Hematopoietic multipotent progenitor cell treated with erythropoietin and hydrocortisone succinate and interleukin-3 and kit ligand, for 17 days (in vitro differentiated cells): ENCODE measurements around the gene KLK8.
"Not testable (repeated sequence)": the region's sequence is repeated elsewhere in the genome, so short reads cannot be mapped to it uniquely, and the experiment has no call there.

ENCODE experiments used
- DNase-seq: peaks from one replicate; pipeline ENCODE4 v3.0.0-alpha.2; 2015; ENCODE audit warnings: low spot score

Gene KLK8

DNA sequence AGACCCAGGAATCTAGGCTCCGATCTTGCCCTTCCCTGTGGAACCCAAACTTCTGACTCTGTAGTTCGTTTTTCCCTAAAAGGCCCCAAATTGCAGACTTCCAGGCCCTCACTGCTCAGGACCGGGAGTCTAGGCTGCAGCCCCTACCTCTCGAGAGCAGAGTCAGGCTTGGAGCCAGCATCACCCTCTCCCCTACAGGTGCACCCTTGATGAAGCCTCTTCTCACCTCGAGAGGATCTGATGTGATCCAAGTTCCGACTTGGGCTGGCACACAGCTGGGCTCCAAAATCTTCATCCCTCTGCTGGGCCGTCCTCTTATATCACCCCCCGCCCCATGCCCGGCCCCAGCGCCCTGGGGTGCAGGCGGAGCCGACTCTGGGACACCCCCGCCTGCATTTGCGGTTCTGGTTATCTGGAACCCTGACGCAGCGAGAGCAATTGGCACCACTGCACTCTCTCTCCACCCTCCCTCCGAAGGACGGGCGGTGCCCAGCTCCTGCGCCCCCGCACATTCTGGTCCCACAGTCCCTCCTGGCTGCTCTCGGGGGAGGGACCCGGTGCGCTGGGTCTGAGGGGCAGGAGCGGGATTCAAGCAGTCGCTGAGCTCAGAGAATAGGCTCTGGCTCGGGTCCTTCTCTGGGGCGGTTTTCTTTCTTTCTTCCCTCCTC is 17.6 kb downstream of the KLK8 start, which contains the start of gene KLK7:
TSS of gene KLK7 (minus strand) at position 293 of the 668 bp plus-strand sequence. CDS start 1,518 bp downstream, outside the sequence.
- DNase-seq, result no peak

DNA sequence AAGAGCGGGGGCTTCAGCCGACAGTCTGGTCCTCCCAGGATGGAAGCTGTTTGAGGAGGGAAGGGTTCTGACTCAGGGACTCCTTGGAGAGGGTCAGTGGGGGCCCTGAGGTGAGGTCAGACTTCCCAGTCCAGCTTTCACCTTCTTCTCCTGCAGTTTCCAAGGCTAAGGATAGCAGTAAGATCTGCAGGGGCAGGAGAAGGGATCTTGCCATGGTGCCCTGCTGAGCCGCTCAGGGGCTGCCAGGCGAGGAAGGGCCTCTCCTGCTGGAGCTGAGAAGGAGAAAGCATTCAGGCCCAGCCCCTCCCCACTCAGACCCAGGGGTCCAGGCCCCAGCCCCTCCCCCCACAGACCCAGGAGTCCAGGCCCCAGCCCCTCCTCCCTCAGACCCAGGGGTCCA is 19.2 kb downstream of the KLK8 start:
- no peak for DNase-seq

DNA sequence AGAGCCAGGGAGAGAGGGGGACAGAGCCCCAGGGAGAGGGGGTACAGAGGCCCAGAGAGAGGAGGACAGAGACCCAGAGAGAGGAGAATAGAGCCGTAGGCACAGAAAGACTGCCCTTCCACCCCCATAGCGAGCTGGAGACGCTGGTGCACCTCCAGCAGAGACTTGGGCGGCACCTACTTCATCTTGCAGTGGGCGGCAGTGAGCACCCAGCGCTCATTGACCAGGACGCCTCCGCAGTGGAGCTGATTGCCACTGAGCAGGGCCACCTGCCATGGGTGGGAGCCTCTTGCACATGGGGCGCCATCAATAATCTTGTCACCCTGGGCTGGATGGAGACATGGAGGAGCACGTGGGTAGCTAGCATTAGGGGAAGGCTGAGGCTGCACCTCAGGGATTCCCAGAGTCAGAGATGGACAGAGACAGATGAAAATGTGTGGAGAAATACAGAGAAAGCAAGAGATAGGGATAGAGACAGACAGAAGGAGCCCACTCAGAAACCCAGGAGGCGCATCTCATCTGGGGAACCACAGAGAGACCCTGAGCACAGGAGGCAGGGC is 19.7 kb downstream of the KLK8 start:
- no peak for DNase-seq

DNA sequence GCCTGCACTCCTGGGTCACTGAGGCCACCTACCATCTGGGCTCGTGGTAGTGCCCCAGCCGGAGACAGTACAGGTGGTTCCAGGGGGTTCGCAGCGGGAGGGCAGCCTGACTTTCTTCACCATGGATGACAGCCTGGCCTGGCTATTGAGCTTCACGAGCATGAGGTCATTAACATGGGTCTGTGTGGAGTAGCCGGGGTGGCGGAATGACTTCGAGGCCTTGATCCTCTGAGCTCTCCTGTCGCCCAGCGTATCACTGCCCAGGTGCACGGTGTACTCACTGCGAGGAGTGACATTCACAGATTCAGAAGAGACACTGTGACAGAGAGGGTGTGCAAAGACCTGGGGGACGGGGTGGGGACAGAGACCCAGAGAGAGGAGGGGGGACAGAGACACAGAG is 21.2 kb downstream of the KLK8 start:
- no peak for DNase-seq

DNA sequence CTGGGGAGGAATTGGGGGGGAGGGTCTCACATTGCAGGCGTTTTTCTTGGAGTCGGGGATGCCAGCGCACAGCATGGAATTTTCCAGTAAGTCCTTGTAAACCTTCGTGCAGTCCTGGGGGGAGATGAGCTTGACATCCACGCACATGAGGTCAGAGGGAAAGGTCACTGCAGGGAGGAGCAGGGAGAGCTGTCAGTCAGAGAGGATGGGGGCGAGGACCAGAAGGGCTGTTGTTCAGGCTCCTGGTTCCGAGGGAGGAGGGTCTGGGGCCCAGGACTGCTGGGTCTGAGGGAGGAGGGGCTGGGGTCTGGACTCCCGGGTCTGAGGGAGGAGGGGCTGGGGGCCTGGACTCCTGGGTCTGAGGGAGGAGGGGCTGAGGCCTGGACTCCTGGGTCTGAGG is 21.6 kb downstream of the KLK8 start:
- no peak for DNase-seq

DNA sequence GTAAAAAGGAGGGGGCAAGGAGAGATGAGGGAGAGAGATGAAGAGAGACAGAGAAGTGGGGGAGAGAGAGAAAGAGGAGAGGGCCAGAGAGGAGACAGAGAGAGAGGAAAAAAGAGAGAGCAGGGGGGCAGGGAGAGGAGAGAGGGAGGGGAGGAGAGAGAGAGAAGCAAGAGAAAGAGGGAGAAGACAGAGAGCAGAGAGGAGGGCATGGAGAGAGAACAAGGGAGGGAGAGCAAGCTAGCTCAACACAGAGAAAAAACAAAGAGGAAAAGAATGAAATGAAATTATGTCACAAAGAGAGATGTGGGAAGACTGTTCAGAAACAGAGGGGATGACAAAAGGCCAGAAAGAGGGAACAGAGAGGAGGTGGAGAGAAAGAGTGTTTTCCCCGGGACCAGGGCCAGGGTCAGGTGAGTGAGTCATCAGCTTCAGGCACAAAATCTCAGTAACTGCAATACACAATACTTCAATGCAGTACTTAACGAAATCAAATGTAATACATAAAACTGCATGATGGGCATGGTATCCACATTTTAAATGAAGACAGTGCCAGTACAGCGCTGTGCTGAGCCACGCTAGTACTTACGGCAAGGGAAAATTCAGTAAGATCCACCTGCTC is 22.5 kb downstream of the KLK8 start:
- no peak for DNase-seq

DNA sequence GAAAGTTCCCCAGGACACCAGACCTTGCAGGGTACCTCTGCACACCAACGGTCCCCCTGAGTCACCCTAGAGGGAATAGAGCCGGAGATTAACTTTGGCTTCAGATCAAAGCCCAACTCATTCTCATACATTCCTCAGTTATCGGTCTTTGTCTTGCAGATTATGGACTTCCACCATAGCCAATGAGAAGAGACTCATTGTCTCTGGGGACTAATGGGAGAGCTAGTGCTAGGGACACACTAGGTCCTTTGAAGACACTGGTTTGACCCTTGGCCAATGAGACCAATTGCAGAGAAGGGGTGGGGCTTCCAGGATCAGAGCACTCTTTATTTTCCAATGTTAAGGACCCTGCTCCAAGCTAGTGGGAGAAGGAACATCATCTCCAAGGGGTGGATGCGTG is 23.8 kb downstream of the KLK8 start:
- no peak for DNase-seq

DNA sequence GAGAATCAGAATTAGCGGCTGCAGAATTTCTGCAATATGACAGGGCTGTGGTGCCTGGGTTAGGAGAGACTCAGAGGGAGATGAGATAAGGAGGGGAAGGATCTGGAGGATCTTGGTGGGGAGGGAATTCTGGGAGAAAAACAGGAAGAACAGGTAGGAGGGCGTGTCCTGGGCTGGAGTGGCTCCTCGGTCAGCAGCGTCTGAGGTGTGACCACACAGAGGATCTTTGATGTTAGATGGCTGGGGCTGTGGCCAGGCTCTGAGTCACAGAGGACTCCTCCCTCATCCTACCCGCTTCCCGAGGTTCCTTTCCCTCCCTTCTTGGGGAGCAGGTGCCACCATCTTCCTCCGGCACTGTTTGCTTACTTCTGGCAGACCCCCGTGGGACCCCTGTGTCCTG is 25.6 kb downstream of the KLK8 start:
- no peak for DNase-seq

DNA sequence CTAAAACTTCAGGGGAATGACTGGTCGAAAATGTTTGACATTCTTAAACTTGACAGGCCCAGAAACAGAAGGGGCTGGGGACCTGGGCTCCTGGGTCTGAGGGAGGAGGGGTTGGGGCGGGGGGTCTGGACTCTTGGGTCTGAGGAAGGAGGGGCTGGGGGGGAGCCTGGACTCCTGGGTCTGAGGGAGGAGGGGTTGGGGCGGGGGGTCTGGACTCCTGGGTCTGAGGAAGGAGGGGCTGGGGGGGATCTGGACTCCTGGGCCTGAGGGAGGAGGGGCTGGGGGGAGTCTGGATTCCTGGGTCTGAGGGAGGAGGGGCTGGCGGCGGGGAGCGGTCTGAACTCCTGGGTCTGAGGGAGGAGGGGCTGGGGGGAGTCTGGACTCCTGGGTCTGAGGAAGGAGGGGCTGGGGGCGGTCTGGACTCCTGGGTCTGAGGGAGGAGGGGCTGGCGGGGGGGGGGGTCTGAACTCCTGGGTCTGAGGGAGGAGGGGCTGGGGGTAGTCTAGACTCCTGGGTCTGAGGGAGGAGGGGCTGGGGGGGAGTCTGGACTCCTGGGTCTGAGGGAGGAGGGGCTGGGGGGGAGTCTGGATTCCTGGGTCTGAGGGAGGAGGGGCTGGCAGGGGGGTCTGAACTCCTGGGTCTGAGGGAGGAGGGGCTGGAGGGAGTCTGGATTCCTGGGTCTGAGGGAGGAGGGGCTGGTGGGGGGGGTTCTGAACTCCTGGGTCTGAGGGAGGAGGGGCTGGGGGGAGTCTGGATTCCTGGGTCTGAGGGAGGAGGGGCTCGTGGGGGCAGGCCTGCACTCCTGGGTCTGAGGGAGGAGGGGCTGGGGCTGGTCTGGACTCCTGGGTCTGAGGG is 26.5 kb downstream of the KLK8 start:
- DNase-seq, result no peak

DNA sequence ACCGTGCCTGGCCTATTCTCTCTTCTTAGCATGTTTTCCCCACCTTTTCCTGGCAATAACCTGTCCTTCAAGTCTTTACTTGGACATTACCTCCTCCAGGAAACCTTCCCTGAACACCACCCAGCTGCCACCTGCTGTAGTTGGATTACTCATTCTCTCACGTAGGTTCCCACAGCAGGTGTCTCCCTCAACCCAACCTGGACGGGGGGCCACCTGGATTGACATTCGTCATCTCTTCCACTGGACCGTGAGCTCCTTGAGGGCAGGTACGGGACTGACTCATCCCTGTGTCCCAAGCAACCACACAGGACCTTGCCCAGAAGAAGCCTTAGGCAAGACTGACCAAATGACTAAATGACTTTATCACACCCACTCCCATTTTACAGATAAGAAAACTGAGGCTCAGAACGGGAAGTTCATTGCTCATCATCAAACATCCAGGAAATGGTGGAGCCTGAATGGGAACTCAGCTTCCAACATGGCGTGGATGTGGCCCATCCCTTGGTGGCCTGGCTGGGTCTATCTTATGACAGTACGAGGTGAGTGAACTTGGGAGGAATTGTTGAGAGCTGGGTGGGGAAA is 28.5 kb downstream of the KLK8 start:
- no peak for DNase-seq

DNA sequence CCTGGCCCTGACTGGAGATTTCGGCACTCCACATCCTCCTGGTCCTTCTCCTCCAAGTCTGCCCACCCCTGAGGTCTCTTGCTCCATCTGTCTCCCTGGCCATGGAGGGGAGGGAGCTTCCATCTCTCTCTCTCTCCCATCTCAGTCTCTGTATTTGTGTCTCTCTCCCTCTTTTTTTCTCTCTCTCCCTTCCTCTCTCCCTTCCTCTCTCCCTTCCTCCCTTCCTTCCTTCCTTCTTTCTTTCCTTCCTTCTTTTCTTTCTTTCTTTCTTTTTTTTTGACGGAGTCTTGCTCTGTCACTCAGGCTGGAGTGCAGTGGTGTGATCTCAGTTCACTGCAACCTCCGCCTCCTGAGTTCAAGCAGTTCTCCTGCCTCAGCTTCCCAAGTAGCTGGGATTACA is 31.6 kb downstream of the KLK8 start:
- DNase-seq, result not testable (repeated sequence)

DNA sequence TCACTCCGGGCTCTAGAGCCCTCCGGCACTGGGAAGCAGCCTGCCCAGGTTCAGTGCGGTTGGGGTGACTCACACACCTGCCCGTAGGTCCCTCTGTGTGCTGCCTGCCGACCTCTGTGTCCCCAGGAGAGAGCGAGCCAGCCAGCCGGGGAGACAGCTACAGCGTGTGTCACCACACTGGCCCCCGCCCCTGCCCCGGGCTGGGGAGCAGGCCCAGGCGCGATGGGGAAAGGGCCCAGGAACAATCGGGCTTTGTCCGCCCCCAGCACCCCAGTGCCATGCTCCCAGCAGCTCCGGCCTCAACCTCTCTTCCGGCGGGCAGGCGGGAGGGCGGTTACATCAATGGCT is 32.0 kb downstream of the KLK8 start, which contains the start of gene KLK6:
TSS of gene KLK6 (minus strand) at position 179 of the 348 bp plus-strand sequence. CDS start 1,487 bp downstream, outside the sequence.
- no peak for DNase-seq

DNA sequence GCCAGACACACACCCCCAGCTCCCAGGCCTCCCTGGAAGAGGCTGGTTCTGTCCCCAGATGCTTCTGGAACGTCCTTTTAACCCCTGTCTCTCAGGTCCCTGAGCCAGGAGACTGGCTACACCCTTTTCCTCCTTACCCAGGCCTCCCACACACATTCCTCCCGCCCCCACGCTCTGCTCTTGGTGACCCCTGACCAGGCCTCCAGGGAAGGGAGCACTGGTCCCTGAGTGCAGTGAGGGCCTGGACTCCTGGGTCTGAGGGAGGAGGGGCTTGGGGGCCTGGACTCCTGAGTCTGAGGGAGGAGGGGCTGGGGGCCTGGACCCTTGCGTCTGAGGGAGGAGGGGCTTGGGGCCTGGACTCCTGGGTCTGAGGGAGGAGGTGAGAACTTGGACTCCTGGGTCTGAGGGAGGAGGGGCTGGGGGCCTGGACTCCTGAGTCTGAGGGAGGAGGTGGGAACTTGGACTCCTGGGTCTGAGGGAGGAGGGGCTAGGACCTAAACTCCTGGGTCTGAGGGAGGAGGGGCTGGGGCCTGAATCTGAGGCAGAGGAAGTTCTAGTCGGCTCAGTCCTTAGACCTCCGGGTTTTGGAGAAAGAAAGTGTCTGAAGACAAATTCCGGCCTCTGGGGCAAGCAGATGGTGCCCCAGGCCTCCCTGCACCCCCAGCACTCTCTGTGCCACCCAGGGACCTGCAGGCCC is 32.5 kb downstream of the KLK8 start:
- no peak for DNase-seq

DNA sequence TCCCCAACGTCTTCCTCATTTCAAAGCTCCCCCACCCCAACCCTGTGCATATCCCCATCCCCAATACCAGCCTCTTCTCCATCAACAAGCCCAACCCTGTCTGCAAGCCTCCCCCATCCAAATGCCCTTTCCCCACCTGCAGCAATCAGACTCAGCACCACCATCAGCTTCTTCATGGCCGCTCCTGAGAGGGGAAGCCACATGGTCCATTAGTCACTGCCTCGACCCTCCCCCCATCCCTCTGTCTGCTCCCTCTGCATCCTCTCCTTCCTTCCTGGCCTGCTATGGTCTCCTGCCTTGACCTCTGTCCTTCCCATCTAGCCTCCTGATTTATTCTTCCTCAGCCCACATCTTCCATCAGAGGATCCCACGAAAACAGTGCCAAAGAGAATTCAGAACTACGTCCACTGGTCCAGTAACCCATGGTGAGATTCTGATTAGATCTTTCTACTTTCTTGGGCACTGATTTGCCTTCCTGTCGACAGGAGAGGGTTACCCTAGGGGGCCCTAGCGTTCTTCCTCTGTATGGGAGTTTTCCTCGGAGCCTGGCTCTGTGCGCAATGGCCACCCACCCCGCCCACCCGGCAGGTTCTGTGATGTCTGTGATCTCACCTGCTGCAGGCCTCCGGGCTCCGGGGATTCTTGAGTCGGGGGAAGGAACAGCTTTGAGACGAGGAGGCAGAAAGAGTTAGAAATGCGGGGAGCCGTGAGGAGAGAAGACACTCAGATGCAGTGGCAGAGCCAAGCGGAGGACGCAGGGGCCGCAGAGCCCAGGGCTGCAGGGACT is 33.3 kb downstream of the KLK8 start:
- DNase-seq, result no peak

DNA sequence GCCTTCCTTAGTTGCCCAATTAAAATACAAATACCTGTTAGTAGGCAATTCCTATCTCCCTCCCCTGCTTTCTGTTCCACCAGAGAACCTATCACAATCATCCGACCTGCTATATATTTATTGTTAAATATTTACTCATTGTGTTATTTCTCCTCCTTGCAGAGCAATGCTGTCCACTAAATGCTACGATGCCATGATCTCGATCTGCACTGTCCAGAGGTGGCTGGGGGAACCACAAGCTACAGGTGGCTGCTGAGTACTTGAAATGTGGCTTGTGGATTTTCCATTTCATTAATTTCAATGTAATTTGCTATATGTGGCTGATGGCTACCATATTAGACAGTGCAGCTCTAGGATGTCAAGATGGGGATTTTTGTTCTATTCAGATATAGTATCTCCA is 37.1 kb downstream of the KLK8 start:
- DNase-seq, result no peak

DNA sequence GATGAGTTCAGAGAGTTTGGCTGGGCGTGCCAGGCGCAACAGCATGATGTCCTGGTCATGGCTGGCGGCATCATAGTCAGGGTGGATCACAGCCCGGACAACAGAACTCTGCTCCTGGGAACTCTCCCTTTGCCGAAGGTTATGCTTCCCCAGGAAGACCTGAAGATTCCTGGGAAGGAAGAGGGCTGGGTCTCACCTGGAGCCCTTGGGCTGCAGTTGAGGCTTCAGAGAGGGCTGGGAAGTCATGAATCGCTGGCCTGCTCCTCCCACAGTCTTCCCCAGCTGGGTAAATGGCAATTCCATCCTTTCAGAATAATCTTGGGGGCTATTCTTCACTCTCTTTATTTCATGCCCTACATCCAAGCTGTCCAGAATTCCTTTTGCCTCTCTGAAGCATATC is 38.0 kb downstream of the KLK8 start:
- DNase-seq, result no peak

DNA sequence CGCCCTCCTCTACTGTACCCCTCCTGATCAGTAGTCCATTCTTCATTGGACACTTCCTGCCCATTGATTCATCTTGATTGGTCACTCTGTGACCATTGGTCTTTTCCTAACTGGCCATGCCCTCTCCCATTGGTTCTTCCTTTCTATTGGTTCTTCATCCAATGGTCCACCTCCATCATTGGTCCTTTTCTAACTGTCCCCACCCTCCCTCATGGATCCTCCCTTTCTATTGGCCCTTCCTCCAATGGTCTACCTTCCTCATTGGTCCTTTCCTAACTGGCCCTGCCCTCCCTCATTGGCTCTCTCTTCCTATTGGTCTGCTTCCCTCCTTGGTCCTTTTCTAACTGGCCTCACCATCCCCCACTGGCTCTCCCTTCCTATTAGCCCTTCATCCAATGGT is 39.2 kb downstream of the KLK8 start:
- DNase-seq, result no peak

DNA sequence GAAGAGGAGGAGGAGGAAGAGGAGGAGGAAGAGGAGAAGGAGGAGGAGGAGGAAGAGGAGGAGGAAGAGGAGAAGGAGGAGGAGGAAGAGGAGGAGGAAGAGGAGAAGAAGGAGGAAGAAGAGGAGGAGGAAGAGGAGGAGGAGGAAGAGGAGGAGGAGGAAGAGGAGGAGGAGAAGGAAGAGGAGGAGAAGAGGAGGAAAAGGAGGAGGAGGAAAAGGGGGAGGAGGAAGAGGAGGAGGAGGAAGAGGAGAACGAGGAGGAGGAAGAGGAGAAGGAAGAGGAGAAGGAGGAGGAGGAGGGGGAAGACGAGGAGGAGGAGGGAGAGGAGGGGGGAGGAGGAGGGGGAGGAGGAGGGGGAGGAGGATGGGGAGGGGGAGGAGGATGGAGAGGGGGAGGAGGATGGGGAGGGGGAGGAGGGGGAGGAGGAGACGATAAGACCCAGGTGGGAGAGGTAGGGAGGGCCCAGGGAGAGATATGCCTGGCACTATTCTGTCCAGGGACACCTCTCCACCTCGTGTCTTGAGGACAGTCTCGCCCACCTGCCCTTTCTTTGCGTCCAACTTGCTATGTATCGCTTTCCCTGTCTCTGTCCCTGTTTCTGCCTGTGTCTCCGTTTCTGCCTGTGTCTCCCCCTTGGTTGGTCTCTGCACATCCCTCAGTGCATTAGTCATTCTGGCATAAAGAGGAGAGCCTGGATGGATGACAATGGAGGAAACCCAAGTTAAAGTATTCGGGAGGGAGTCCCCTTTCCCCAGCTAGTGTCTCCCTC is 41.5 kb downstream of the KLK8 start:
- DNase-seq, result no peak

DNA sequence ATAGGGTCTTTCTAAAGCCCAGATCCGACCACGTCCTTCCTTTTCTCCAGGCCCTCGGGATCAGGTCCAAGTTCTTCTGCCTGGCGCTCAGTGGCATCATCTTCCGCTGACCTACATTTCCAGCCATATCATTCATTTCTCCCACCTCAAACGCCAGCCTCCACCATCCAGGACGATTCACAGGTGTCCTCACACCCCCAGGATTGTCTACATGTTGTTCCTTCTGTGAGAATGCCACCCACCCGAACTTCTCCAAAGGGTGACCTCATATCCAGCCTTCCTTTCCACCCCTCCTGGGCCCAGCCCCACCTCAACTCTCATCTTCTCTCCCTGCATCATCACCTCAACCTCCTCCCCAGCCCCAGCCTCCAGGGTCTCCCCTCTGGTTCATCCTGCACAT is 43.8 kb downstream of the KLK8 start:
- no peak for DNase-seq

DNA sequence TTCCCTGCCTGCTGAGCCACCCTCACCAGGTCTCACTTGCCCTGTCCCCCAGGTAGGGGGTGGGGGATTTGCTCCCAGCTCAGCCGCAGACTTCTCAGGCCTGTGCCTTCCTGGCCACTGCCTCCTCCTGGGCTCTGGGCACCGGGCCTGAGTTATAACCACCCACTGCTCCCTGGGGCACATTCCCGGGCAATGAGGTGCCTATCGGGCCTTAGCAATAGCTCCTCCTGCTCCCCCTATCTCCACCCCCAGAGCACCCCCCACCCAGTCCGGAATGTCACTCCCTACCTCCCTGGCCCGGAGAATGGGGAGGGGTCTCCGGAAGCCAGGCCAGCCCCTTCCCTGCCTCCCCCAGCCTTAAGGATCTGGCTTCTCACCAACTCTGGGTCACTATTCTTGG is 48.5 kb downstream of the KLK8 start, which contains the start of gene KLK5:
TSS of gene KLK5 (minus strand) at position 129 of the 400 bp plus-strand sequence. CDS start 381 bp downstream, outside the sequence.
- DNase-seq, result no peak
